Measurements from ENCODE around the gene RFTN1. TPM values are rescaled to one million over a fixed set of nuclear protein-coding genes. Genes with fewer than 3 reads are reported as not detected.
A peak's percentile ranks its signal among the peaks of the same experiment; 100 is the strongest.

The RFTN1 gene
- total and polyA plus RNA-seq, 7 experiments from 2014 or later: 44.8 to 68.8 (median 53.2) TPM

DNA sequence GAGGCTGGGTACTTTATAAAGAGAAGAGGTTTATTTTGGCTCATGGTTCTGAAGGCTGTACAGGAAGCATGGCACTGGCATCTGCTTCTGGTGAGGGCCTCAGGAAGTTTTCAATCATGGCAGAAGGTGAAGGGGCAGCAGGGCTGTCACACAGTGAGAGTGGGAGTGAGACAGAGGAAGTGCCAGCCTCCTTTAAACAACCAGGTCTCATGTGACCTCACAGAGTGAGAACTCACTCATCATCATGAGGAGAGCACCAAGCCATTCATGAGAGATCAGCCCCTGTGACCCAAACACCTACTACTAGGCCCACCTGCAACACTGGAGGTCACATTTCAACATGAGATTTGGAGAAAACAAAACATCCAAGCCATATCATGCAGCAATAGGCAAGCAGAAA is 9.3 kb upstream of the RFTN1 start:
- H3K4me1 Mint-ChIP-seq: peaks cover 0 to 32% (median 6%) of the 10 kb centered on the region in 7 donors
- Histone ChIP-seq H3K27me3 (ENCODE audit: control insufficient read depth in 2 of 2, insufficient read depth in 2 of 2, low read length in 2 of 2) (no peaks in the 10 kb centered on the region), H3K36me3 (ENCODE audit: control insufficient read depth in 2 of 3, insufficient read depth in 3 of 3, low read length in 3 of 3) (no peaks in the 10 kb centered on the region), H3K4me3 (ENCODE audit: low read length) (no peak overlapping the region), H3K27ac (ENCODE audit: low read depth, low read length) (no peak overlapping the region), H3K4me1 (ENCODE audit: control insufficient read depth in 2 of 2, insufficient read depth in 2 of 2, low read length in 2 of 2) (no peaks in the 10 kb centered on the region), H3K9me3 (ENCODE audit: control insufficient read depth in 2 of 3, low read length in 3 of 3) (no peaks in the 10 kb centered on the region)
- no peak overlapping the region for H3K4me3 Mint-ChIP-seq
- POLR2A ChIA-PET: interaction anchor here (0.6 kb wide), 1 partner anchor 19 kb away, joined by 3 read pairs; no protein-coding TSS in a partner anchor
- H3K9me3 Mint-ChIP-seq: peaks cover 1 to 33% (median 6%) of the 10 kb centered on the region in 11 donors
- ATAC-seq: peak; percentile 32
- CTCF ChIA-PET: interaction anchor here (1.5 kb wide), 1 partner anchor 254 kb away, joined by 3 read pairs; no protein-coding TSS in a partner anchor
- H3K27ac Mint-ChIP-seq: peak overlapping the region in 3 of 9 donors; percentile 17 to 33 (median 27)
- no peaks in the 10 kb centered on the region for H3K27me3 Mint-ChIP-seq
- intact Hi-C loops (cut with micrococcal nuclease): no loop called here
- peaks cover 0 to 36% (median 3%) of the 10 kb centered on the region in 5 donors for H3K36me3 Mint-ChIP-seq
- DNase-seq: no peak

DNA sequence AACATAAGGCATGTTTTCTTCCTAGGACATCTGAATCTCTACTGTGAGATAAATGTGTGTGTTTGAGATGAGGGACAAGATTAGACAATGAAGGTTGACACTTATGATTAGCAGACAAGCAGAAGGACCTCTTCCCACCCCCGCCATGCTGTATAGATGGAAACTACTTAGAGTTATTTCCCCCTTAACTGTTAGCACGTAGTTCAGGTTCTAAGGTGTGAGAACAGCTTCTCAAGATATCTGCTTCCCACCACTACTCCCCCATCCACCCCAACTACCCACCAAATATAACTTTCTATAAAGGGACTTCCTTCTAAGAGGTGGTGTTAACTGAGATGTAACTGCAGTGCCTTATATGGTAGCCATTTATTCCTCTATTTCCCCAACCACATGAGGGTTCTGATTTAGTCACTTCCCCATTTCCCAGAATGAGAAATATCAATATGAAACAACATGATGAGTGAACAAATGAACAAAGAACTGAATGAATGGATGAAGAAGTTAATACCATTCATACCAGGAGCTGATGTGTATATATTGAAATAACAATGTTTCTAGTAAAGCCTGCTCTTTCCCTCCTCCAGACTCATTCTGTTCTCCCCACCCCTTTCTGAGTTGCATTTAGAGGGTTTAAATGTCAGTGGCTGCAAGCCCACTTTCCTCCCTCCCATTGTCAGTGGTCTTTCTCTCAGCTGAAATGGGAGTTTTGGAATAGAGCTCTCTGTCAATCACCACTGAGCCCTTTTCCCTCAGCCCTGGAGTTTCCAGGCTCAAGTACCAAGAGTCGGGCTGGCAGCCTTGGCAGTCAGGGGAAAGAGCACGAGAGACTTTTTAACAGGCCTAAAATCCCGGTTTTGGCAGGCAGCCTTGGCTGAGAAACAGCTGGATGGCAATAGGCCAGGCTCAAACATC is 7.7 kb upstream of the RFTN1 start:
- H3K27ac ChIP-seq (ENCODE audit: low read depth, low read length): no peak overlapping the region

DNA sequence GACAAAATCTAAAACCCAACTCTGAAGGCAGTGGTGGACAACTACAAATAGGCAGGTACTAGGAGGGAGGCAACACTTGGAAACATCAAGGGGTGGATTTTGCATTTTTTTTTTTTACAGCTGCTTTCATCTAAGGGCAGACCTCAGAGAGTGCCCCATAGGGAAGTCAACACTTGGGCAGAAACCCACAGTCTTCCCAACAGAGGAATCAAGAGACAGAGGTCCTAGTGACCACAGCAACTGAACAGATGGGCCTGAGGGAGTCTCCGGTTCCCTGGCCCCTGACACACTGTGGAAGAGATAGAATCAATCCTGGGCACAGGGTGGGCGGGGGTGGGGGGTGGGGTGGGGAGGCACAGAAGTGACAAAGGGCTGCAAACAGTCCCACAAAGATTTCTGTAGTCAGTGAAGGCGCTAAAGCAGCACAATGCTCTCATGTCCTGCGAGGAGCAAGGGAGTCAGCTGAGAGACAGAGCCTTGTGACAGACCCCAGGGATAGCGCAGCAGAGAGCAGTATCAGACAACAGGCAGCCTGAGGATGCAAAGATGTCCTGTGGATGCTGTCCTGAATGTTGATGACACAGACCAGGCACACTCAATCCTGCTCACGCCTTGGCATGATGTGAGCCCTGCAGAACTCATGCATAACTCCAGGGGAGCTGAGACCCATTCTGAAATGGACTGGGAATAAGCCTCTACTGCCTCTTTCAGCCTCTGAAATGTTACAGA is 6.9 kb upstream of the RFTN1 start:
- H3K4me1 Mint-ChIP-seq: peaks cover 16 to 50% (median 22%) of the 10 kb centered on the region in 7 donors
- ChIA-PET CTCF (no interaction called here), POLR2A (no interaction called here)
- H3K4me3 Mint-ChIP-seq: no peak overlapping the region
- Histone ChIP-seq H3K4me1 (ENCODE audit: control insufficient read depth in 2 of 2, insufficient read depth in 2 of 2, low read length in 2 of 2) (peaks cover 10 to 11% of the 10 kb centered on the region in 2 donors), H3K4me3 (ENCODE audit: low read length) (no peak overlapping the region), H3K27ac (ENCODE audit: low read depth, low read length) (no peak overlapping the region), H3K36me3 (ENCODE audit: control insufficient read depth in 2 of 3, insufficient read depth in 3 of 3, low read length in 3 of 3) (no peaks in the 10 kb centered on the region), H3K9me3 (ENCODE audit: control insufficient read depth in 2 of 3, low read length in 3 of 3) (no peaks in the 10 kb centered on the region), H3K27me3 (ENCODE audit: control insufficient read depth in 2 of 2, insufficient read depth in 2 of 2, low read length in 2 of 2) (no peaks in the 10 kb centered on the region)
- peaks cover 0 to 30% (median 3%) of the 10 kb centered on the region in 5 donors for H3K36me3 Mint-ChIP-seq
- ATAC-seq (no peak), DNase-seq (no peak)
- no peaks in the 10 kb centered on the region for H3K27me3 Mint-ChIP-seq
- no peak overlapping the region for H3K27ac Mint-ChIP-seq
- intact Hi-C loops (cut with micrococcal nuclease): no loop called here
- H3K9me3 Mint-ChIP-seq: peaks cover 1 to 32% (median 6%) of the 10 kb centered on the region in 11 donors

More for the DNA sequence above, 7.7 kb upstream of the RFTN1 start:
- DNase-seq: no peak
- Histone ChIP-seq H3K9me3 (ENCODE audit: control insufficient read depth in 2 of 3, low read length in 3 of 3) (no peaks in the 10 kb centered on the region), H3K27me3 (ENCODE audit: control insufficient read depth in 2 of 2, insufficient read depth in 2 of 2, low read length in 2 of 2) (no peaks in the 10 kb centered on the region), H3K4me3 (ENCODE audit: low read length) (no peak overlapping the region), H3K4me1 (ENCODE audit: control insufficient read depth in 2 of 2, insufficient read depth in 2 of 2, low read length in 2 of 2) (peaks cover 3 to 6% of the 10 kb centered on the region in 2 donors), H3K36me3 (ENCODE audit: control insufficient read depth in 2 of 3, insufficient read depth in 3 of 3, low read length in 3 of 3) (no peaks in the 10 kb centered on the region)
- ChIA-PET CTCF (no interaction called here), POLR2A (interaction anchor here (0.8 kb wide), 1 partner anchor 9 kb away, joined by 3 read pairs; no protein-coding TSS in a partner anchor)
- Mint-ChIP-seq H3K27ac (no peak overlapping the region), H3K27me3 (no peaks in the 10 kb centered on the region), H3K9me3 (peaks cover 1 to 35% (median 6%) of the 10 kb centered on the region in 11 donors), H3K4me1 (peaks cover 8 to 44% (median 16%) of the 10 kb centered on the region in 7 donors), H3K36me3 (peaks cover 0 to 35% (median 3%) of the 10 kb centered on the region in 5 donors), H3K4me3 (no peak overlapping the region)
- peak; percentile 36 for ATAC-seq
- intact Hi-C loops (cut with micrococcal nuclease): no loop called here

DNA sequence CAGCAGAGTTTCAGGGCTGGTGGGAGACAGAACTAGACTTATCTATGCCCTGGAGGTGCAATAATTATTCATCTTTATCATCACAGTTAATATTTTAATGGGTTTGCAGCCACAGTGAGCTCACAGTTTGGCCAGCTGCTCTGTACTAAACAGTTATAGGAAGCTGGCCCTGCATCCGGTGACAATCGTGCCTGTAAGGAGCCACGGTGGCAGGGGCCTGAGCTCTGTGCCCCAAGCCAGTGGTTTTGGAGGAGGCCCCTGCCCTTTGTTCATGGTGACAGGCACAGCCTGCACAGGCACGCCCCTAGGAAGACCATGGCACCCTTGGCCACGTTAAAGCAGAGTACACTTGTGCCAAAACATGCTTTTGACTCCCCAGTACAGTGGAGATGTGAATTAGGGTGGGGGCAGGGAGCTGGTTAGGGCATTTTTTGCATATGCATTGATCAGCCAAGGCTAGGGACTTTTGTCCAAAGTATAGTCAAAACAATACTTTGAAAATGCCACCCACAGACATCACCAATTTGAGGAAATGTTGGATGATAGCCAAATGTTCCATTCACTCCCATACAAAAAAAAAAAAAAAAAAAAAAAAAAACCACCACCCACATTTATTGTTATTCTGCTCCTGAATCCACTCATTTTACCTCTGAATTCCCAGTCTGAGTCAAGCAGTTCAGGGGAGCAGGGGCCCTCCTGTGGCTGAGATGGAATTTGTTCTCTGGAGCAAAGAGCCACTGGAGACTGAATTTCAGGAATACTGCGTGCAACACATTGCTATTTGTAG is 3.4 kb upstream of the RFTN1 start:
- peak overlapping the region in 7 of 9 donors; percentile 24 to 82 (median 56) for H3K27ac Mint-ChIP-seq
- peaks cover 0 to 8% (median 0%) of the 10 kb centered on the region in 3 experiments for H3K36me3 ChIP-seq (ENCODE audit: control insufficient read depth in 2 of 3, insufficient read depth in 3 of 3, low read length in 3 of 3)
- H3K4me3 ChIP-seq (ENCODE audit: low read length): no peak overlapping the region
- peak overlapping the region in 8 of 10 donors; percentile 7 to 98 (median 29) for H3K4me3 Mint-ChIP-seq
- ATAC-seq (no peak), DNase-seq (peak in 1 of 9 donors; percentile 8)
- intact Hi-C loops (cut with micrococcal nuclease): no loop called here
- H3K36me3 Mint-ChIP-seq: peaks cover 0 to 14% (median 0%) of the 10 kb centered on the region in 5 donors
- ChIA-PET CTCF (interaction anchor here (0.6 to 1.7 kb wide), 8 partner anchors 10 to 231 kb away, joined by 3 read pairs; no protein-coding TSS in a partner anchor), POLR2A (interaction anchor here (0.6 to 1.8 kb wide), 10 partner anchors 12 to 226 kb away, joined by 3 to 6 read pairs (median 3); no protein-coding TSS in a partner anchor)
- peaks cover 0 to 9% (median 0%) of the 10 kb centered on the region in 11 donors for H3K9me3 Mint-ChIP-seq
- no peak overlapping the region for H3K27ac ChIP-seq (ENCODE audit: low read depth, low read length)
- no peaks in the 10 kb centered on the region for H3K9me3 ChIP-seq (ENCODE audit: control insufficient read depth in 2 of 3, low read length in 3 of 3)
- peaks cover 25 to 26% of the 10 kb centered on the region in 2 donors for H3K4me1 ChIP-seq (ENCODE audit: control insufficient read depth in 2 of 2, insufficient read depth in 2 of 2, low read length in 2 of 2)
- no peaks in the 10 kb centered on the region for H3K27me3 ChIP-seq (ENCODE audit: control insufficient read depth in 2 of 2, insufficient read depth in 2 of 2, low read length in 2 of 2)
- H3K4me1 Mint-ChIP-seq: peaks cover 33 to 59% (median 38%) of the 10 kb centered on the region in 7 donors
- H3K27me3 Mint-ChIP-seq: no peaks in the 10 kb centered on the region

DNA sequence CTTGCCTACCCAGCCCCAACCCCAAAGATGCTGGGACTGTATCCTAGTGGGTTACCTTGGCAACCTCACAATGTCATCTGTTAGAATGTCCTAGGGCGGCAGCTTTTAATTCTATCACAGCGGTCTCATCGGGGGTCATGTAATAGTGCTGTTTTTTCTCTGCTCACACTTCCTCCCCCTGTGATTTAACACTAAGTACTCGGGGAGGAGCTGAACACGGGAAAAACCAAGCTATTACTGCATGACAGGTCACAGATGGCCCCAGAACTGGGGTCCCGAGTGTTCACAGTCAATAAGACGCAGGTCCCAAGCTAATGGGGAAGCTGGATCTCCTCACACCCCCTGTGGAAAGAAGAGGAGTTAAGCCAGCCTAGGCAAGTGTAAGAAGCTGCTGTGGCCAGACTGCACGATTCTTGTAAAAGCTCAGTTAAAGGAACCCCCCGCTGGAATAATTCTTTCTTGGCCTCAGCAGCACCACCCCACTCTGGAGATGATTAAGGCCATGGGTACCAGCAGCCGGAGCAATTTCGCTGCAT is 2.5 kb upstream of the RFTN1 start:
- Mint-ChIP-seq H3K4me1 (peaks cover 41 to 62% (median 47%) of the 10 kb centered on the region in 7 donors), H3K27ac (peak overlapping the region in 7 of 9 donors; percentile 24 to 95 (median 92)), H3K36me3 (peaks cover 0 to 17% (median 0%) of the 10 kb centered on the region in 5 donors), H3K9me3 (peaks cover 0 to 9% (median 2%) of the 10 kb centered on the region in 11 donors), H3K4me3 (peak overlapping the region in 9 of 10 donors; percentile 7 to 98 (median 63)), H3K27me3 (no peaks in the 10 kb centered on the region)
- no peak for DNase-seq
- no peak for ATAC-seq
- no peak overlapping the region for H3K27ac ChIP-seq (ENCODE audit: low read depth, low read length)
- H3K9me3 ChIP-seq (ENCODE audit: control insufficient read depth in 2 of 3, low read length in 3 of 3): no peaks in the 10 kb centered on the region
- intact Hi-C loops (cut with micrococcal nuclease): no loop called here
- H3K27me3 ChIP-seq (ENCODE audit: control insufficient read depth in 2 of 2, insufficient read depth in 2 of 2, low read length in 2 of 2): no peaks in the 10 kb centered on the region
- H3K36me3 ChIP-seq (ENCODE audit: control insufficient read depth in 2 of 3, insufficient read depth in 3 of 3, low read length in 3 of 3): peaks cover 0 to 8% (median 0%) of the 10 kb centered on the region in 3 experiments
- H3K4me3 ChIP-seq (ENCODE audit: low read length): no peak overlapping the region
- ChIA-PET CTCF (interaction anchor here (0.7 to 1.7 kb wide), 7 partner anchors 11 to 230 kb away, joined by 3 read pairs; no protein-coding TSS in a partner anchor), POLR2A (interaction anchor here (0.8 to 1.8 kb wide), 10 partner anchors 13 to 225 kb away, joined by 3 to 6 read pairs (median 3); no protein-coding TSS in a partner anchor)
- H3K4me1 ChIP-seq (ENCODE audit: control insufficient read depth in 2 of 2, insufficient read depth in 2 of 2, low read length in 2 of 2): peaks cover 33 to 34% of the 10 kb centered on the region in 2 donors

Data from naive thymus-derived CD4-positive, alpha-beta T cell (primary cell).